ENCODE data around the gene HMGB1. TPM values are rescaled to one million over a fixed set of nuclear protein-coding genes. Genes with fewer than 3 reads are reported as not detected.

Gene HMGB1
- total and polyA plus RNA-seq, 2 of the 13 experiments (the other 11 are each of a cell fraction or from before 2014, with no cell fraction given) = 115 to 584 TPM

DNA sequence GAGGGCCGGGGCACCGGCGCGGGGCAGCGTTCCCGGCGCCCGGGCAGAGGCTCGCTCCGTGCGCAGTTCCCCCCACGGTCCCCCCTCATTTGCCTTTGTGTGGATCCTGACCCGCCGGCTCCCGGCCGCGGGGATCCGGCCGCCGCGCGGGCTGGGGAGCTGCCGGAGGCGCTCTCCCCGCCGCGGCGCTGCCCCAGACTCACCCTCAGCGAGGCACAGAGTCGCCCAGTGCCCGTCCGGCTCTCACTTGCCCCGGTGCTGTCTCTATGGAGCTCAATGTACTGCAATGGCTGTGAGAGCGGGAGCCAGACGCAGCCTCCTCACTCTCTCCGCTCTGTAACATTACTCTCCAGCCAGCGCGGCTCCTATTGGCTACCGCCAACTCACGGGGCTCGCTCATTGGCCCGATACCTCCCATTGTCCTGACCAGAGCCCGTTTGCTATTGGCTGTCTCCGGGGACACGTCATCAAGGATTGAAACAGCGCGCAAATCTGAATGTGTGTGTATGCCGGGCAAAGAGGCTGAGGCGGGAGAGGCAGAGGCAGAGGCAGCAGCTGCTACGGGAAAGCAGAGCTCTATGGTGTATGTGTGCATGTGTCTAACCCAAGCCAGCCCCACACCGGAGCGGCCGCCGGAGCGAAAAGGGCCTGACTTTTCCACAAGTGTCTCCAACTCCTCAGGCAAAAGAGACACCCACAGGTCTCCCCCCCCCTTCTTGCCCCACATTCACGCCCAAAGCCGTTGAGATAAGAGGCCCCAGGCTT is at the start of gene HMGB1 (continued):
- TF ChIP-seq, protein P1, sequence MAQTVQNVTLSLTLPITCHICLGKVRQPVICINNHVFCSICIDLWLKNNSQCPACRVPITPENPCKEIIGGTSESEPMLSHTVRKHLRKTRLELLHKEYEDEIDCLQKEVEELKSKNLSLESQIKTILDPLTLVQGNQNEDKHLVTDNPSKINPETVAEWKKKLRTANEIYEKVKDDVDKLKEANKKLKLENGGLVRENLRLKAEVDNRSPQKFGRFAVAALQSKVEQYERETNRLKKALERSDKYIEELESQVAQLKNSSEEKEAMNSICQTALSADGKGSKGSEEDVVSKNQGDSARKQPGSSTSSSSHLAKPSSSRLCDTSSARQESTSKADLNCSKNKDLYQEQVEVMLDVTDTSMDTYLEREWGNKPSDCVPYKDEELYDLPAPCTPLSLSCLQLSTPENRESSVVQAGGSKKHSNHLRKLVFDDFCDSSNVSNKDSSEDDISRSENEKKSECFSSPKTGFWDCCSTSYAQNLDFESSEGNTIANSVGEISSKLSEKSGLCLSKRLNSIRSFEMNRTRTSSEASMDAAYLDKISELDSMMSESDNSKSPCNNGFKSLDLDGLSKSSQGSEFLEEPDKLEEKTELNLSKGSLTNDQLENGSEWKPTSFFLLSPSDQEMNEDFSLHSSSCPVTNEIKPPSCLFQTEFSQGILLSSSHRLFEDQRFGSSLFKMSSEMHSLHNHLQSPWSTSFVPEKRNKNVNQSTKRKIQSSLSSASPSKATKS (CRISPR knock-in tag; IDR thresholded peaks at IDR 0.05) = no peak
- TF ChIP-seq RFX1 (IDR thresholded peaks at IDR 0.05) (no peak), SMARCE1 (IDR thresholded peaks at IDR 0.05; ENCODE audit: borderline replicate concordance) (no peak), ZKSCAN1 (IDR thresholded peaks at IDR 0.05; ENCODE audit: low read length) (no peak), YEATS4 (CRISPR knock-in tag; IDR thresholded peaks at IDR 0.05; ENCODE audit: borderline replicate concordance) (peak; percentile 63; the same call in 1 of the 2 replicates), PCBP2 (optimal IDR thresholded peaks at IDR 0.05; ENCODE audit: low read depth, low read length, poor library complexity, severe bottlenecking) (no peak), NFKB2 (CRISPR knock-in tag; IDR thresholded peaks at IDR 0.05; ENCODE audit: borderline replicate concordance) (no peak), ZSCAN12 (CRISPR knock-in tag; IDR thresholded peaks at IDR 0.05) (no peak), POLR2G (IDR thresholded peaks at IDR 0.05; ENCODE audit: low read depth, low read length) (peak; percentile 92), ZNF12 (CRISPR knock-in tag; IDR thresholded peaks at IDR 0.05) (no peak), ZNF83 (CRISPR knock-in tag; IDR thresholded peaks at IDR 0.05; ENCODE audit: borderline replicate concordance) (no peak), ZNF331 (CRISPR knock-in tag; IDR thresholded peaks at IDR 0.05) (no peak), NRL (CRISPR knock-in tag; IDR thresholded peaks at IDR 0.05; ENCODE audit: borderline replicate concordance) (peak; percentile 44; the same call in 1 of the 2 replicates), ZFX (CRISPR knock-in tag; IDR thresholded peaks at IDR 0.05; ENCODE audit: low read depth) (peak; percentile 49; the same call in 1 of the 2 replicates), NFE2L2 (IDR thresholded peaks at IDR 0.05; ENCODE audit: low read length) (no peak), KMT2A (CRISPR knock-in tag; IDR thresholded peaks at IDR 0.05) (no peak), ZNF44 (CRISPR knock-in tag; IDR thresholded peaks at IDR 0.05) (peak; percentile 63; the same call in 1 of the 2 replicates), ZNF713 (CRISPR knock-in tag; IDR thresholded peaks at IDR 0.05) (no peak)
- TF ChIP-seq, protein P2, sequence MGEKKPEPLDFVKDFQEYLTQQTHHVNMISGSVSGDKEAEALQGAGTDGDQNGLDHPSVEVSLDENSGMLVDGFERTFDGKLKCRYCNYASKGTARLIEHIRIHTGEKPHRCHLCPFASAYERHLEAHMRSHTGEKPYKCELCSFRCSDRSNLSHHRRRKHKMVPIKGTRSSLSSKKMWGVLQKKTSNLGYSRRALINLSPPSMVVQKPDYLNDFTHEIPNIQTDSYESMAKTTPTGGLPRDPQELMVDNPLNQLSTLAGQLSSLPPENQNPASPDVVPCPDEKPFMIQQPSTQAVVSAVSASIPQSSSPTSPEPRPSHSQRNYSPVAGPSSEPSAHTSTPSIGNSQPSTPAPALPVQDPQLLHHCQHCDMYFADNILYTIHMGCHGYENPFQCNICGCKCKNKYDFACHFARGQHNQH (CRISPR knock-in tag; IDR thresholded peaks at IDR 0.05) = no peak
- TF ChIP-seq, protein P3, sequence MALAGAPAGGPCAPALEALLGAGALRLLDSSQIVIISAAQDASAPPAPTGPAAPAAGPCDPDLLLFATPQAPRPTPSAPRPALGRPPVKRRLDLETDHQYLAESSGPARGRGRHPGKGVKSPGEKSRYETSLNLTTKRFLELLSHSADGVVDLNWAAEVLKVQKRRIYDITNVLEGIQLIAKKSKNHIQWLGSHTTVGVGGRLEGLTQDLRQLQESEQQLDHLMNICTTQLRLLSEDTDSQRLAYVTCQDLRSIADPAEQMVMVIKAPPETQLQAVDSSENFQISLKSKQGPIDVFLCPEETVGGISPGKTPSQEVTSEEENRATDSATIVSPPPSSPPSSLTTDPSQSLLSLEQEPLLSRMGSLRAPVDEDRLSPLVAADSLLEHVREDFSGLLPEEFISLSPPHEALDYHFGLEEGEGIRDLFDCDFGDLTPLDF (CRISPR knock-in tag; IDR thresholded peaks at IDR 0.05) = peak; percentile 84
- TF ChIP-seq, protein P4, sequence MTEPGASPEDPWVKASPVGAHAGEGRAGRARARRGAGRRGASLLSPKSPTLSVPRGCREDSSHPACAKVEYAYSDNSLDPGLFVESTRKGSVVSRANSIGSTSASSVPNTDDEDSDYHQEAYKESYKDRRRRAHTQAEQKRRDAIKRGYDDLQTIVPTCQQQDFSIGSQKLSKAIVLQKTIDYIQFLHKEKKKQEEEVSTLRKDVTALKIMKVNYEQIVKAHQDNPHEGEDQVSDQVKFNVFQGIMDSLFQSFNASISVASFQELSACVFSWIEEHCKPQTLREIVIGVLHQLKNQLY (CRISPR knock-in tag; IDR thresholded peaks at IDR 0.05) = no peak
- TF ChIP-seq, protein P5, sequence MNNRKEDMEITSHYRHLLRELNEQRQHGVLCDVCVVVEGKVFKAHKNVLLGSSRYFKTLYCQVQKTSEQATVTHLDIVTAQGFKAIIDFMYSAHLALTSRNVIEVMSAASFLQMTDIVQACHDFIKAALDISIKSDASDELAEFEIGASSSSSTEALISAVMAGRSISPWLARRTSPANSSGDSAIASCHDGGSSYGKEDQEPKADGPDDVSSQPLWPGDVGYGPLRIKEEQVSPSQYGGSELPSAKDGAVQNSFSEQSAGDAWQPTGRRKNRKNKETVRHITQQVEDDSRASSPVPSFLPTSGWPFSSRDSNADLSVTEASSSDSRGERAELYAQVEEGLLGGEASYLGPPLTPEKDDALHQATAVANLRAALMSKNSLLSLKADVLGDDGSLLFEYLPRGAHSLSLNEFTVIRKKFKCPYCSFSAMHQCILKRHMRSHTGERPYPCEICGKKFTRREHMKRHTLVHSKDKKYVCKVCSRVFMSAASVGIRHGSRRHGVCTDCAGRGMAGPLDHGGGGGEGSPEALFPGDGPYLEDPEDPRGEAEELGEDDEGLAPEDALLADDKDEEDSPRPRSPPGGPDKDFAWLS (CRISPR knock-in tag; IDR thresholded peaks at IDR 0.05; ENCODE audit: borderline replicate concordance) = no peak
- TF ChIP-seq, protein P6, sequence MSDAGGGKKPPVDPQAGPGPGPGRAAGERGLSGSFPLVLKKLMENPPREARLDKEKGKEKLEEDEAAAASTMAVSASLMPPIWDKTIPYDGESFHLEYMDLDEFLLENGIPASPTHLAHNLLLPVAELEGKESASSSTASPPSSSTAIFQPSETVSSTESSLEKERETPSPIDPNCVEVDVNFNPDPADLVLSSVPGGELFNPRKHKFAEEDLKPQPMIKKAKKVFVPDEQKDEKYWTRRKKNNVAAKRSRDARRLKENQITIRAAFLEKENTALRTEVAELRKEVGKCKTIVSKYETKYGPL (CRISPR knock-in tag; IDR thresholded peaks at IDR 0.05) = no peak

Data from HepG2 (cell line).